ENCODE results near the gene RIT1. TPM values are rescaled to one million over a fixed set of nuclear protein-coding genes. Genes with fewer than 3 reads are reported as not detected.
A peak's percentile ranks its signal among the peaks of the same experiment; 100 is the strongest.
"Not testable (repeated sequence)": the region's sequence is repeated elsewhere in the genome, so short reads cannot be mapped to it uniquely, and the experiment has no call there.

RIT1 gene
- total and polyA plus RNA-seq, 2 donors, result 24.9 to 39.4 TPM

DNA sequence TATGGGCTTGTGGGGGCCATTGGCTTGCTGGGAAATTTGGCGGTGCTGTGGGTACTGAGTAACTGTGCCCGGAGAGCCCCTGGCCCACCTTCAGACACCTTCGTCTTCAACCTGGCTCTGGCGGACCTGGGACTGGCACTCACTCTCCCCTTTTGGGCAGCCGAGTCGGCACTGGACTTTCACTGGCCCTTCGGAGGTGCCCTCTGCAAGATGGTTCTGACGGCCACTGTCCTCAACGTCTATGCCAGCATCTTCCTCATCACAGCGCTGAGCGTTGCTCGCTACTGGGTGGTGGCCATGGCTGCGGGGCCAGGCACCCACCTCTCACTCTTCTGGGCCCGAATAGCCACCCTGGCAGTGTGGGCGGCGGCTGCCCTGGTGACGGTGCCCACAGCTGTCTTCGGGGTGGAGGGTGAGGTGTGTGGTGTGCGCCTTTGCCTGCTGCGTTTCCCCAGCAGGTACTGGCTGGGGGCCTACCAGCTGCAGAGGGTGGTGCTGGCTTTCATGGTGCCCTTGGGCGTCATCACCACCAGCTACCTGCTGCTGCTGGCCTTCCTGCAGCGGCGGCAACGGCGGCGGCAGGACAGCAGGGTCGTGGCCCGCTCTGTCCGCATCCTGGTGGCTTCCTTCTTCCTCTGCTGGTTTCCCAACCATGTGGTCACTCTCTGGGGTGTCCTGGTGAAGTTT lies 30.8 kb upstream of the RIT1 start:
- DNase-seq (ENCODE audit: extremely low spot score), result no peak
- Histone ChIP-seq H3K4me1 (ENCODE audit: insufficient read depth) (no peaks in the 10 kb centered on the region), H3K27ac (ENCODE audit: low read depth) (peak overlapping the region; percentile 24), H3K36me3 (ENCODE audit: insufficient read depth) (no peaks in the 10 kb centered on the region), H3K4me3 (ENCODE audit: low read depth, low read length) (no peak overlapping the region)
- WGBS, result 82% methylated on average over 29 of the region's 29 CpGs

DNA sequence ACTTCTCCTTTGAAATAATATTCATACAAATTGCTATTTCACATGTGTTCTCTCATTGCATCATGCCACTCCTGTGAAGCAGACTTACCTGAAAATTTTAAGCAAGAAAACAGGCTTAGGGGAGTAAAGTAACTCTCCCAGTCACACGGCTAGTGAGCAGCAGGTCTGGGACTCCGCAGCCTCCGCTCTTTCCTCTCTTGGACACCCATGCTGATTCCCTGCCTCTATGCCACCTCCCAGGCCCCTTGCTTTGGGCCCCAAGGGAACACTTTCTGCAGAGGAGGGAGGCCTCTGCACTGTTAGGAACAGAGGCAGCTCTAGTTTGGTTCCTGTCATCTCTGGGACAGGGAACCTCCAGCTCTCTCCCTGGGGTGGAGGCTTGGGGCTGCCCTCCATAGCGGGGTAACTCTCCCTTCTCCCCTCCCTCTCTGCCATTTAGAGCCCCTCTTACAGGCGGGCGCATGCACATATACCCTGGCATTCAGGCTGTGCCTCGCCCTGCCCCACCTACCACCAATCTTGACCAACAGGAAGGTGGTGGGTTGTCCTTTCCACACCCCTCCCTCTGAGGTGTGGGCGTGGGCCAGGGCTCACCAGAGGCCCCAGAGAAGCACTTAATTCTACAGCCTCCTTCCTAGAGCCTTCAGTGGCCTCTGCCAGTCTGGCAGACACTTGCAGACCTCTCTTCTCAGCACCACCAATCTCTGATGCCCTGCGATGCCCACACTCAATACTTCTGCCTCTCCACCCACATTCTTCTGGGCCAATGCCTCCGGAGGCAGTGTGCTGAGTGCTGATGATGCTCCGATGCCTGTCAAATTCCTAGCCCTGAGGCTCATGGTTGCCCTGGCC lies 30.1 kb upstream of the RIT1 start, which contains the start of gene RXFP4:
Gene RXFP4 (plus strand): TSS at position 646 of the 852 bp plus-strand sequence. CDS start 72 bp downstream, at position 718.
- Histone ChIP-seq H3K4me1 (ENCODE audit: insufficient read depth) (no peaks in the 10 kb centered on the region), H3K27ac (ENCODE audit: low read depth) (peak within 1 kb of the TSS; percentile 66), H3K36me3 (ENCODE audit: insufficient read depth) (no peaks in the 10 kb centered on the region), H3K4me3 (ENCODE audit: low read depth, low read length) (no peak within 1 kb of the TSS)
- 52% methylated on average over 11 of the region's 11 CpGs for WGBS
- DNase-seq (ENCODE audit: extremely low spot score), result no peak

DNA sequence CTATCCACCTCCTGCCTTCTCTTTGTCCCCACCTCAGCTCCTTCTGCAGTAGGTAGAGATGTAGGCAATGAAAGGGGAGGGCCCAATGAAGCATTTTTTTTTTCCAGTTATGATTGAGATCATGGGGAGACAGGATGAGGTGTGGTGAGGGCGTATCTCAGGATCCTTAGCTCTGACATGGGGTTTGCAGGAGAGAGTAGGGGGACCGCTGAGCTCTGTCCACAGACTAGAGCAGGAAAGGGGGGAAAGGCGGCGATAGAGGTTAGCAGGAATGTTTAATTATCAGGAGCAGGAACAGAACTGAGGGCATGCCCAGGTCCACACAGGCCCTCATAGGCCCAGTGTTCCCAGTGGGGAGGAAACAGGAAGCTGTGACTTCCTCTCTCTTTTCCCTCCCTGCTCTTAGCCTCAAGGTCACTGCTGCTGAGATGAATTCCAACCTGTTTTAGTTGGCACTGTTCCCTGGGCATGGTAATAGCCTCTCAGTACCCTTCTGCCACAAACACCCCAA lies 29.4 kb upstream of the RIT1 start:
- WGBS, result 63% methylated on average over 4 of the region's 4 CpGs
- Histone ChIP-seq H3K27ac (ENCODE audit: low read depth) (peak overlapping the region; percentile 66), H3K36me3 (ENCODE audit: insufficient read depth) (no peaks in the 10 kb centered on the region), H3K4me3 (ENCODE audit: low read depth, low read length) (no peak overlapping the region), H3K4me1 (ENCODE audit: insufficient read depth) (no peaks in the 10 kb centered on the region)
- no peak for DNase-seq (ENCODE audit: extremely low spot score)

GRCh38 chr1:155938220-155938627 lies 27.1 kb upstream of the RIT1 start:
- 0% methylated on average over 1 of the region's 1 CpG for WGBS
- Histone ChIP-seq H3K36me3 (ENCODE audit: insufficient read depth) (no peaks in the 10 kb centered on the region), H3K4me3 (ENCODE audit: low read depth, low read length) (no peak overlapping the region), H3K4me1 (ENCODE audit: insufficient read depth) (no peaks in the 10 kb centered on the region), H3K27ac (ENCODE audit: low read depth) (no peak overlapping the region)
- DNase-seq (ENCODE audit: extremely low spot score), result no peak

DNA sequence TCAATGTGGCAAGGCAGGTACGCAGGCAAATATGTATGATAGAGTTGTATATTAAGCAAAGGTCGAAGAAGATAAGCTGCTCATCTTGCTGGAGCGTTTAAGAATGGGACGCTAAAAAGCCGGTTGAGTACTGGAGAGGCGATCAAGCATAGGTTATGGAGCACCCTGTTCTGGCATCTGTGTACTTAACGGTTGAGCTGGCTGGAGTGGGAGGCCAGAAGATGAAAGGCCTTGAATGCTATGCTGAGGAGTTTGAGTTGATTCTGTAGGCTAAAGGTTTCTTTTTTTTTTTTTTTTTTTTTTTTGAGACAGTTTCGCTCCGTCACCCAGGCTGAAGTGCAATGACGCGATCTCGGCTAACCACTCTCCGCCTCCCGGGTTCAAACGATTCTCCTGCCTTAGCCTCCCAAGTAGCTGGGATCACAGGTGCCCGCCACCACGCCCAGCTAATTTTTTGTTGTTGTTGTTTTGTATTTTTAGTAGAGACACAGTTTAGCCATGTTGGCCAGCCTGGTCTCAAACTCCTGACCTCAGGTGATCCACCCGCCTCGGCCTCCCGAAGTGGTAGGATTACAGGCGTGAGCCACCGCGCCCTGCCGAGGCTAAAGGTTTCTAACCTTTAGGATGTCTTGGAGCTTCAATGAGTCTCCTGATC lies 23.9 kb upstream of the RIT1 start:
- H3K4me1 ChIP-seq (ENCODE audit: insufficient read depth), result peaks cover 2% of the 10 kb centered on the region
- peaks cover 3% of the 10 kb centered on the region for H3K36me3 ChIP-seq (ENCODE audit: insufficient read depth)
- WGBS, result 81% methylated on average over 24 of the region's 24 CpGs
- peak overlapping the region; percentile 38 for H3K4me3 ChIP-seq (ENCODE audit: low read depth, low read length)
- H3K27ac ChIP-seq (ENCODE audit: low read depth), result peak overlapping the region; percentile 41
- DNase-seq (ENCODE audit: extremely low spot score), result no peak

GRCh38 chr1:155934097-155934935 lies 23.2 kb upstream of the RIT1 start, which contains the start of gene KHDC4:
TSS of gene KHDC4 (minus strand) at chr1:155934413. CDS start at chr1:155934373, 40 bp downstream.
- Histone ChIP-seq H3K4me3 (ENCODE audit: low read depth, low read length) (peak within 1 kb of the TSS; percentile 86), H3K36me3 (ENCODE audit: insufficient read depth) (peaks cover 3% of the 10 kb centered on the region), H3K27ac (ENCODE audit: low read depth) (peak within 1 kb of the TSS; percentile 84), H3K4me1 (ENCODE audit: insufficient read depth) (peaks cover 2% of the 10 kb centered on the region)
- peak; percentile 99 for DNase-seq (ENCODE audit: extremely low spot score)
- under 1% methylated on average over 50 of the region's 50 CpGs for WGBS

- no peak for DNase-seq (ENCODE audit: extremely low spot score)
- peaks cover 2% of the 10 kb centered on the region for H3K4me1 ChIP-seq (ENCODE audit: insufficient read depth)
- H3K36me3 ChIP-seq (ENCODE audit: insufficient read depth), result peaks cover 5% of the 10 kb centered on the region
- peak overlapping the region; percentile 84 for H3K27ac ChIP-seq (ENCODE audit: low read depth)
- 4% methylated on average over 10 of the region's 10 CpGs for WGBS
- H3K4me3 ChIP-seq (ENCODE audit: low read depth, low read length), result peak overlapping the region; percentile 86
These were observed 22.5 kb upstream of the RIT1 start for GRCh38 chr1:155933591-155934096.

GRCh38 chr1:155932487-155932886 lies 21.3 kb upstream of the RIT1 start:
- no peak for DNase-seq (ENCODE audit: extremely low spot score)
- Histone ChIP-seq H3K4me1 (ENCODE audit: insufficient read depth) (peaks cover 2% of the 10 kb centered on the region), H3K4me3 (ENCODE audit: low read depth, low read length) (no peak overlapping the region), H3K27ac (ENCODE audit: low read depth) (no peak overlapping the region), H3K36me3 (ENCODE audit: insufficient read depth) (peaks cover 7% of the 10 kb centered on the region)
- 82% methylated on average over 5 of the region's 5 CpGs for WGBS

- DNase-seq (ENCODE audit: extremely low spot score), result no peak
- Histone ChIP-seq H3K36me3 (ENCODE audit: insufficient read depth) (peaks cover 7% of the 10 kb centered on the region), H3K27ac (ENCODE audit: low read depth) (no peak overlapping the region), H3K4me3 (ENCODE audit: low read depth, low read length) (no peak overlapping the region), H3K4me1 (ENCODE audit: insufficient read depth) (peaks cover 2% of the 10 kb centered on the region)
- 63% methylated on average over 1 of the region's 1 CpG for WGBS
These were observed 20.9 kb upstream of the RIT1 start for GRCh38 chr1:155932081-155932480.

- WGBS, result 74% methylated on average over 7 of the region's 7 CpGs
- no peak for DNase-seq (ENCODE audit: extremely low spot score)
- peak overlapping the region; percentile 1 for H3K27ac ChIP-seq (ENCODE audit: low read depth)
- H3K36me3 ChIP-seq (ENCODE audit: insufficient read depth), result peaks cover 9% of the 10 kb centered on the region
- H3K4me1 ChIP-seq (ENCODE audit: insufficient read depth), result peaks cover 2% of the 10 kb centered on the region
- H3K4me3 ChIP-seq (ENCODE audit: low read depth, low read length), result no peak overlapping the region
These were observed 20.3 kb upstream of the RIT1 start for GRCh38 chr1:155931332-155932038.

GRCh38 chr1:155930725-155931124 lies 19.6 kb upstream of the RIT1 start:
- DNase-seq (ENCODE audit: extremely low spot score); H3K4me3 ChIP-seq (ENCODE audit: low read depth, low read length); H3K4me1 ChIP-seq (ENCODE audit: insufficient read depth); H3K27ac ChIP-seq (ENCODE audit: low read depth); H3K36me3 ChIP-seq (ENCODE audit: insufficient read depth): not testable (repeated sequence)
- WGBS, result 75% methylated on average over 10 of the region's 10 CpGs

- no peak for DNase-seq (ENCODE audit: extremely low spot score)
- Histone ChIP-seq H3K36me3 (ENCODE audit: insufficient read depth) (peaks cover 11% of the 10 kb centered on the region), H3K27ac (ENCODE audit: low read depth) (no peak overlapping the region), H3K4me3 (ENCODE audit: low read depth, low read length) (no peak overlapping the region), H3K4me1 (ENCODE audit: insufficient read depth) (peaks cover 2% of the 10 kb centered on the region)
- 51% methylated on average over 5 of the region's 5 CpGs for WGBS
These were observed 17.9 kb upstream of the RIT1 start for GRCh38 chr1:155929057-155929456.
